ENCODE results near the gene NLRP8. TPM values are rescaled to one million over a fixed set of nuclear protein-coding genes. Genes with fewer than 3 reads are reported as not detected.

The NLRP8 gene
- polyA plus RNA-seq (2012; rRNA removed), result not detected in 2 replicates
- not detected in 2 replicates for polyA plus RNA-seq (2012; cell fraction: cytosol; rRNA removed)
- polyA plus RNA-seq (2012; cell fraction: nucleus; rRNA removed), result not detected in 2 replicates

DNA sequence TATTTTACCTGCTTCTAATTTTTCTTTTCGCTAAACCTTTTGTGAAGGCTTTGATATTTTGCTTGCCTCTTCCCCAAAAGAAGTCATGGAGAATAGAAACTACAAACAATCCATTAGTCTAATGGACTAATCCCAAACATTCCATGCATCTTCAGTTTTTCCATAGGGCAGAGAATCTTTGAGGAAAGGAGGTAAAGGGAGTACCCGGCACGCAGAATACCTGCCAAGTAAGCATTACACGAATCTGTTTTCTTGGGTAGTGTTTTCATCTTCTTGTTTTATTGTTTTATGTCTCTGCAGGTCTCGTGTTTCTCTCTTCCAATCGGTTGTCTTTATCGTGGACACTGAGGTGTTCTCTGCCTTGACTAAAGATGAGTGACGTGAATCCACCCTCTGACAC, at the start of gene NLRP8:
NLRP8 (plus strand) TSS at position 301 of the 400 bp plus-strand sequence.
- H3K79me2 ChIP-seq (ENCODE audit: insufficient read depth), result no peaks in the 10 kb centered on the region
- H3K36me3 ChIP-seq (replicated peaks in 1 of 2; ENCODE audit: control insufficient read depth in 1 of 2, insufficient read depth in 2 of 2, low read length in 1 of 2), result no peaks in the 10 kb centered on the region
- no peaks in the 10 kb centered on the region for H3K9me2 ChIP-seq
- no peaks in the 10 kb centered on the region for H4K20me1 ChIP-seq (ENCODE audit: insufficient read depth)
- TF ChIP-seq RFX5 (IDR thresholded peaks at IDR 0.05; ENCODE audit: low read length), result no peak
- TF ChIP-seq TAF1 (IDR thresholded peaks at IDR 0.05; ENCODE audit: borderline replicate concordance, low read depth, low read length), result no peak
- no peak for TF ChIP-seq TEAD4 (IDR thresholded peaks at IDR 0.05; ENCODE audit: borderline replicate concordance, insufficient read depth)
- no peak for TF ChIP-seq RXRA (IDR thresholded peaks at IDR 0.05; ENCODE audit: borderline replicate concordance, low read depth)
- ChIA-PET CTCF (no interaction called here), POLR2A (no interaction called here)
- H3K27me3 ChIP-seq (ENCODE audit: insufficient read depth), result peaks cover 10% of the 10 kb centered on the region; the same call in 1 of the 2 replicates
- H3K9ac ChIP-seq, result no peak within 1 kb of the TSS
- H3K27ac ChIP-seq (ENCODE audit: low read depth in 2 of 2, low read length in 1 of 2), result no peak within 1 kb of the TSS
- H3K4me3 ChIP-seq (ENCODE audit: low read depth in 2 of 2, low read length in 1 of 2), result no peak within 1 kb of the TSS
- no peaks in the 10 kb centered on the region for H3K9me3 ChIP-seq
- H3K4me1 ChIP-seq (ENCODE audit: control insufficient read depth in 1 of 2, insufficient read depth in 2 of 2, low read depth in 1 of 2, low read length in 1 of 2), result no peaks in the 10 kb centered on the region
- no peak within 1 kb of the TSS for H2AFZ ChIP-seq (ENCODE audit: low read depth)
- H3K4me2 ChIP-seq, result no peak within 1 kb of the TSS
- WGBS (ENCODE audit: low lambda C conversion rate), result 2% methylated on average over 8 of the region's 8 CpGs
- DNase-seq, result no peak
- H3F3A ChIP-seq (replicated peaks; ENCODE audit: insufficient read depth), result no peaks in the 10 kb centered on the region

DNA sequence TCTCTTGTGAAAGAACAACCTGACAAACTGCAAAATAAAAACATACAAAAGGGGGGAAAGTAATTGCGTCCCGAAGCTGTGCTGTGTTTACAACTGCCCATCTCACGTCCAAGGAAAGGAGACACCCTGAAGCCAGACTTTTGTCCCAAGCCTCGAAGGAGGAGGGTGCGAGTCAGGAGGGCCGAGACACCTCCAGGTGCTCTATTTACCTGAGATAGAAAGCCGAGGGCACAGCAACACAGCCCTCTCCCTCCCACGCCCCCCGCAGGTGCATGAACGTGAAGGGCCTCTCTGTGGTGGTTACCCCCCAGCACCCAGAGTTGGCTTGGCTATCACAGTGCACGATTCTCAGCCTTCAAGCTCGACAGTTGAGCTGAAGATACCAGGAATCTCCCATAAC, 48.7 kb upstream of the NLRP8 start:
- H3K27ac ChIP-seq (ENCODE audit: low read depth in 2 of 2, low read length in 1 of 2), result no peak overlapping the region
- WGBS (ENCODE audit: low lambda C conversion rate), result 1% methylated on average over 12 of the region's 12 CpGs

DNA sequence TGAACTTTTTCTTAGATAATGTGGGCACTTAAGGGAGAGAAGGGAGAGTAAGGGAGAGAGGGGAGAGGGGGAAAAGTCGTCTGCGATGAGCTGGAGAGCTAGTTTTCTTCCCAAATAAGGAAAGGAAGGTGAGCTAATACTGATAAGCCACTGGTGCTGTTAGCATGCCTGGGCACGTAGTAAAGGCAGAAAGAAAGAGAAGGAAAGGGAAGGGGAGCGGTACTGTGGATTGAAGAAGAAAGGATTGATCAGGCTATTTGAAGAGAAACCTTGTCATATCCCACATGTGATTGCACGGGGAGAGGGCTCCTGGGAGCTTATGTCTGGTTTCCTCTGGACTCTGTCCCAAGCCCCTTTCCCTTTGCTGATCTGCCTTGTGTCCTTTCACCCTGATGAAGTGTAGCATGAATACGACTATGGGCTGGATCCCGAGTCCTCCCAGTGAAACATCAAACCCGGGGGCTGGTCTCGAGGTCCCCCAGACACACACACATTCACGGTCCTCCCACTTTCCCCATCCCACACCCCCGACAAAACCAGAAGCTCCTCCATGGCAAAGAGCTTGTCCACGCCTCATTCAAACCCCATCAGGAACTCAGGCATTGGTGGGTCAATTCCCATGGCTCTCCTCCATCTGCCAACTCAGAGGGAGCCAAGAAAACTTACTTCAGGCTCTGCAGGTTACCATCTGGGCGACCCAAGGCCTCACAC, 46.1 kb upstream of the NLRP8 start:
- H4K20me1 ChIP-seq (ENCODE audit: insufficient read depth), result no peaks in the 10 kb centered on the region
- no peak overlapping the region for H3K4me3 ChIP-seq (ENCODE audit: low read depth in 2 of 2, low read length in 1 of 2)
- no peak overlapping the region for H3K4me2 ChIP-seq
- H3K9me3 ChIP-seq, result no peaks in the 10 kb centered on the region
- no peaks in the 10 kb centered on the region for H3F3A ChIP-seq (replicated peaks; ENCODE audit: insufficient read depth)
- no peaks in the 10 kb centered on the region for H3K4me1 ChIP-seq (ENCODE audit: control insufficient read depth in 1 of 2, insufficient read depth in 2 of 2, low read depth in 1 of 2, low read length in 1 of 2)
- CTCF ChIA-PET, result interaction anchor here (0.8 kb wide), 1 partner anchor 12 kb away, joined by 3 read pairs; no protein-coding TSS in a partner anchor
- no peak overlapping the region for H3K27ac ChIP-seq (ENCODE audit: low read depth in 2 of 2, low read length in 1 of 2)
- H3K9me2 ChIP-seq, result no peaks in the 10 kb centered on the region
- H3K9ac ChIP-seq, result no peak overlapping the region
- no peak for DNase-seq
- POLR2A ChIA-PET, result no interaction called here
- H3K27me3 ChIP-seq (ENCODE audit: insufficient read depth), result peaks cover 12% of the 10 kb centered on the region; the same call in 1 of the 2 replicates
- H3K79me2 ChIP-seq (ENCODE audit: insufficient read depth), result no peaks in the 10 kb centered on the region
- 1% methylated on average over 13 of the region's 13 CpGs for WGBS (ENCODE audit: low lambda C conversion rate)
- H2AFZ ChIP-seq (ENCODE audit: low read depth), result no peak overlapping the region
- no peaks in the 10 kb centered on the region for H3K36me3 ChIP-seq (replicated peaks in 1 of 2; ENCODE audit: control insufficient read depth in 1 of 2, insufficient read depth in 2 of 2, low read length in 1 of 2)
- no peak for TF ChIP-seq NRF1 (IDR thresholded peaks at IDR 0.05; ENCODE audit: low read depth, low read length)
- no peak for TF ChIP-seq GABPA (IDR thresholded peaks at IDR 0.05; ENCODE audit: low read depth)
- TF ChIP-seq RAD21 (IDR thresholded peaks at IDR 0.05; ENCODE audit: low read length), result no peak
- TF ChIP-seq, protein P1, sequence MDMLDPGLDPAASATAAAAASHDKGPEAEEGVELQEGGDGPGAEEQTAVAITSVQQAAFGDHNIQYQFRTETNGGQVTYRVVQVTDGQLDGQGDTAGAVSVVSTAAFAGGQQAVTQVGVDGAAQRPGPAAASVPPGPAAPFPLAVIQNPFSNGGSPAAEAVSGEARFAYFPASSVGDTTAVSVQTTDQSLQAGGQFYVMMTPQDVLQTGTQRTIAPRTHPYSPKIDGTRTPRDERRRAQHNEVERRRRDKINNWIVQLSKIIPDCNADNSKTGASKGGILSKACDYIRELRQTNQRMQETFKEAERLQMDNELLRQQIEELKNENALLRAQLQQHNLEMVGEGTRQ (IDR thresholded peaks at IDR 0.05; ENCODE audit: borderline replicate concordance, low read depth, low read length), result no peak
- TF ChIP-seq EZH2phosphoT487 (IDR thresholded peaks at IDR 0.05; ENCODE audit: borderline replicate concordance, low read depth), result no peak
- no peak for TF ChIP-seq EP300 (IDR thresholded peaks at IDR 0.05; ENCODE audit: borderline replicate concordance in 1 of 2, low read depth in 1 of 2, low read length in 1 of 2)

More for the DNA sequence above, 48.7 kb upstream of the NLRP8 start:
- no peaks in the 10 kb centered on the region for H3K4me1 ChIP-seq (ENCODE audit: control insufficient read depth in 1 of 2, insufficient read depth in 2 of 2, low read depth in 1 of 2, low read length in 1 of 2)
- no peak overlapping the region for H2AFZ ChIP-seq (ENCODE audit: low read depth)
- POLR2A ChIA-PET, result no interaction called here
- H3K27me3 ChIP-seq (ENCODE audit: insufficient read depth), result peaks cover 12% of the 10 kb centered on the region; the same call in 1 of the 2 replicates
- H3K9ac ChIP-seq, result no peak overlapping the region
- no peaks in the 10 kb centered on the region for H3K79me2 ChIP-seq (ENCODE audit: insufficient read depth)
- H3K4me3 ChIP-seq (ENCODE audit: low read depth in 2 of 2, low read length in 1 of 2), result no peak overlapping the region
- H4K20me1 ChIP-seq (ENCODE audit: insufficient read depth), result no peaks in the 10 kb centered on the region
- H3F3A ChIP-seq (replicated peaks; ENCODE audit: insufficient read depth), result no peaks in the 10 kb centered on the region
- no peak for DNase-seq
- TF ChIP-seq RCOR1 (IDR thresholded peaks at IDR 0.05; ENCODE audit: low read length) (no peak), SMC3 (IDR thresholded peaks at IDR 0.05; ENCODE audit: low read depth, low read length) (no peak), NFIC (IDR thresholded peaks at IDR 0.05; ENCODE audit: borderline replicate concordance) (no peak), GATA2 (CRISPR knock-in tag; IDR thresholded peaks at IDR 0.05) (no peak), ELF1 (IDR thresholded peaks at IDR 0.05) (no peak), NRF1 (IDR thresholded peaks at IDR 0.05; ENCODE audit: low read depth, low read length) (no peak), MXI1 (IDR thresholded peaks at IDR 0.05; ENCODE audit: low read depth, low read length) (no peak), FOXJ3 (CRISPR knock-in tag; IDR thresholded peaks at IDR 0.05) (no peak), EZH2phosphoT487 (IDR thresholded peaks at IDR 0.05; ENCODE audit: borderline replicate concordance, low read depth) (no peak)
- TF ChIP-seq, protein P2, sequence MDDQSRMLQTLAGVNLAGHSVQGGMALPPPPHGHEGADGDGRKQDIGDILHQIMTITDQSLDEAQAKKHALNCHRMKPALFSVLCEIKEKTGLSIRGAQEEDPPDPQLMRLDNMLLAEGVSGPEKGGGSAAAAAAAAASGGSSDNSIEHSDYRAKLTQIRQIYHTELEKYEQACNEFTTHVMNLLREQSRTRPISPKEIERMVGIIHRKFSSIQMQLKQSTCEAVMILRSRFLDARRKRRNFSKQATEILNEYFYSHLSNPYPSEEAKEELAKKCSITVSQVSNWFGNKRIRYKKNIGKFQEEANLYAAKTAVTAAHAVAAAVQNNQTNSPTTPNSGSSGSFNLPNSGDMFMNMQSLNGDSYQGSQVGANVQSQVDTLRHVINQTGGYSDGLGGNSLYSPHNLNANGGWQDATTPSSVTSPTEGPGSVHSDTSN (IDR thresholded peaks at IDR 0.05), result no peak
- CTCF ChIA-PET, result no interaction called here
- H3K9me2 ChIP-seq, result no peaks in the 10 kb centered on the region
- H3K36me3 ChIP-seq (replicated peaks in 1 of 2; ENCODE audit: control insufficient read depth in 1 of 2, insufficient read depth in 2 of 2, low read length in 1 of 2), result no peaks in the 10 kb centered on the region
- no peak overlapping the region for H3K4me2 ChIP-seq
- no peaks in the 10 kb centered on the region for H3K9me3 ChIP-seq
